ENCODE results near the gene SETD1A. TPM values are rescaled to one million over a fixed set of nuclear protein-coding genes. Genes with fewer than 3 reads are reported as not detected.
"Not testable (repeated sequence)": the region's sequence is repeated elsewhere in the genome, so short reads cannot be mapped to it uniquely, and the experiment has no call there.

The SETD1A gene
- total RNA-seq, 2 donors from 2014 or later = 3.8 to 8.6 TPM

- Histone ChIP-seq H3K27ac (peak overlapping the region; percentile 7 to 66), H3K4me1 (peaks cover 0 to 10% of the 10 kb centered on the region in 2 donors), H3K27me3 (no peaks in the 10 kb centered on the region), H3K36me3 (peaks cover 24% of the 10 kb centered on the region), H3K4me3 (no peak overlapping the region), H3K9me3 (no peaks in the 10 kb centered on the region)
- TF ChIP-seq, protein P1, sequence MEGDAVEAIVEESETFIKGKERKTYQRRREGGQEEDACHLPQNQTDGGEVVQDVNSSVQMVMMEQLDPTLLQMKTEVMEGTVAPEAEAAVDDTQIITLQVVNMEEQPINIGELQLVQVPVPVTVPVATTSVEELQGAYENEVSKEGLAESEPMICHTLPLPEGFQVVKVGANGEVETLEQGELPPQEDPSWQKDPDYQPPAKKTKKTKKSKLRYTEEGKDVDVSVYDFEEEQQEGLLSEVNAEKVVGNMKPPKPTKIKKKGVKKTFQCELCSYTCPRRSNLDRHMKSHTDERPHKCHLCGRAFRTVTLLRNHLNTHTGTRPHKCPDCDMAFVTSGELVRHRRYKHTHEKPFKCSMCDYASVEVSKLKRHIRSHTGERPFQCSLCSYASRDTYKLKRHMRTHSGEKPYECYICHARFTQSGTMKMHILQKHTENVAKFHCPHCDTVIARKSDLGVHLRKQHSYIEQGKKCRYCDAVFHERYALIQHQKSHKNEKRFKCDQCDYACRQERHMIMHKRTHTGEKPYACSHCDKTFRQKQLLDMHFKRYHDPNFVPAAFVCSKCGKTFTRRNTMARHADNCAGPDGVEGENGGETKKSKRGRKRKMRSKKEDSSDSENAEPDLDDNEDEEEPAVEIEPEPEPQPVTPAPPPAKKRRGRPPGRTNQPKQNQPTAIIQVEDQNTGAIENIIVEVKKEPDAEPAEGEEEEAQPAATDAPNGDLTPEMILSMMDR (IDR thresholded peaks at IDR 0.05) = no peak
- no peak for DNase-seq (ENCODE audit: low spot score)
Observed at GRCh38 chr16:30931068-30931650, 26.4 kb upstream of the SETD1A start.

- no peak overlapping the region for H3K27ac ChIP-seq
- DNase-seq (ENCODE audit: low spot score) = no peak
- peaks cover 24% of the 10 kb centered on the region for H3K36me3 ChIP-seq
- no peaks in the 10 kb centered on the region for H3K9me3 ChIP-seq
- peaks cover 0 to 7% of the 10 kb centered on the region in 2 donors for H3K4me1 ChIP-seq
- H3K4me3 ChIP-seq = no peak overlapping the region
- no peaks in the 10 kb centered on the region for H3K27me3 ChIP-seq
- TF ChIP-seq, protein P1 (IDR thresholded peaks at IDR 0.05) = peak in 1 of 2 donors; percentile 55
Observed at GRCh38 chr16:30934827-30935557, 22.6 kb upstream of the SETD1A start.

GRCh38 chr16:30937692-30938091 is 19.9 kb upstream of the SETD1A start:
- Histone ChIP-seq H3K27me3 (no peaks in the 10 kb centered on the region), H3K4me3 (no peak overlapping the region), H3K4me1 (peaks cover 0 to 9% of the 10 kb centered on the region in 2 donors), H3K36me3 (peaks cover 8% of the 10 kb centered on the region), H3K9me3 (no peaks in the 10 kb centered on the region), H3K27ac (peak overlapping the region; percentile 4 to 12)
- TF ChIP-seq, protein P1 (IDR thresholded peaks at IDR 0.05) = no peak
- no peak for DNase-seq (ENCODE audit: low spot score)

DNA sequence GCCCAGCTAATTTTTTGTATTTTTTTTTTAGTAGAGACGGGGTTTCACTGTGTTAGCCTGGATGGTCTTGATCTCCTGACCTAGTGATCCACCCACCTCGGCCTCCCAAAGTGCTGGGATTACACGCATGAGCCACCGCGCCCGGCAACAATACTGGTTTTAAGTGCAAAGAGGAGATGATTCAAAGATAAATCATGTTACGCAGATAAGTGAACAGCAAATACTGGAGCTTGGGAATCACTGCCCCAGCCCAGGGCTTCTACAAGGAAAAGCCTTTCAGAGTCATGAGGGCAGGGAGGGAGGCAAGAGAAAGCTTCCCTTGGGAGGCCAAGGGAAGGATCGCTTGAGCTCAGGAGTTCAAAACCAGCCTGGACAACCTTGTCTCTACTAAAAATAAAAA is 18.0 kb upstream of the SETD1A start:
- H3K36me3 ChIP-seq = peaks cover 17% of the 10 kb centered on the region
- not testable (repeated sequence) for H3K9me3 ChIP-seq; DNase-seq (ENCODE audit: low spot score); H3K27ac ChIP-seq; H3K4me3 ChIP-seq; H3K4me1 ChIP-seq; H3K27me3 ChIP-seq

DNA sequence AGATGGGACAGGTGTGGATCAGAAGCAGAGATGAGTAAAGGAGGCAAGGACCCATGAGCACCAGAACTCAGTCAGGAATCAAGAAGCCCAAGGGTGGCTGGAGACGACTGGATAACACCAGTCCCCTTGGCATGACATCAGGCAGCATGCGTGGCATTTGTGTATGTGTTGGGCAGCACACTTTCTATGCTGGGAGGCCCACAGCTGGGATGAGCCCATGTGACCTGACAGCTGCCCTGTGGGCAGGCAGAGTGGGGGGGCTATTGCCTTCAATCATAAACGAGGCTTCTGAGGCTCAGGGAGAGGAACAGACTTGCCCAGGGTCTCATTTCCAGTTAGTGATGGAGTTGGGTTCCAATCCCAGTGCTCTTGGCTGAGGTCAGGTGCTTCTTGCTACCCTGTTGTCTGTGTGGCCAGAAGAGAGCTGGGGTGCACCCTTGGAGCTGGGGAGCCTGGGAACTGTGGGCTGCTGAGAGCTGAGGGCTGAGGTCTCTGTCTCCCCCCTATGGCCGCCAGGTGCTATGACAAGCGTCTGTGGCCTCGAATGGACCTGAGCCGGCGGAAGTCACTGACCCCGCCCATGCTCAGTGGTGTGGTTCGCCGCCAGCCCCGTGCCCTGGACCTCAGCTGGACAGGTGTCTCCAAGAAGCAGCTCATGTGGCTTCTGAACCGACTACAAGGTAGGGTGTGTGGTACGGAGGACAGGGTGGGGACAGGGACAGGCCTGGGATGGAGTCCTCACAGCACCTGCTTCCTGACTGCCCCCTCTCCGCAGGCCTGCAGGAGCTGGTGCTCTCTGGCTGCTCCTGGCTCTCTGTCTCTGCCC is 15.7 kb upstream of the SETD1A start:
- Histone ChIP-seq H3K27ac (no peak overlapping the region), H3K4me3 (no peak overlapping the region), H3K9me3 (no peaks in the 10 kb centered on the region), H3K36me3 (peaks cover 18% of the 10 kb centered on the region), H3K27me3 (no peaks in the 10 kb centered on the region), H3K4me1 (peaks cover 0 to 9% of the 10 kb centered on the region in 2 donors)
- DNase-seq (ENCODE audit: low spot score) = peak; percentile 77
- TF ChIP-seq, protein P1 (IDR thresholded peaks at IDR 0.05) = peak; percentile 88 to 92

DNA sequence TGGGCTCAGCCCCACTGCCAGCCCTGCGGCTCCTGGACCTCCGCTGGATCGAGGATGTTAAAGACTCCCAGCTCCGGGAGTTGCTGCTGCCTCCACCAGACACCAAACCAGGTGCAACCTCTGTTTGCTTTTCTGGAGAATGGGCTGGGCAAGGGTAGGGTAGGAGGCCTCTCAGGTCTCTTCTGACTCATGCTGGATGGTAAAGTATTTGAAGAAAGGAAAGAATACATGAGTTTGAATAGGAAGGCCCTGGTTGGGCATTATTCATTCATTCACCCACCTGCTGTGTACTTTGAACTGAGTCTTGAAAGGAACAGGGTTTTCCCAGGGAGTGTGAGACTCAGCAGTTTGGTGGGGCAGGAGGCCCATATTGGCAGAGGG is 15.1 kb upstream of the SETD1A start:
- no peaks in the 10 kb centered on the region for H3K27me3 ChIP-seq
- no peak overlapping the region for H3K27ac ChIP-seq
- TF ChIP-seq, protein P1 (IDR thresholded peaks at IDR 0.05) = no peak
- no peak overlapping the region for H3K4me3 ChIP-seq
- H3K36me3 ChIP-seq = peaks cover 18% of the 10 kb centered on the region
- peaks cover 0 to 9% of the 10 kb centered on the region in 2 donors for H3K4me1 ChIP-seq
- no peak for DNase-seq (ENCODE audit: low spot score)
- H3K9me3 ChIP-seq = no peaks in the 10 kb centered on the region

Measured in right atrium auricular region (tissue), 2 donors.